Jurkat, Clone E6-1 (cell line): ENCODE data around the gene CATSPERZ. TPM values are rescaled to one million over a fixed set of nuclear protein-coding genes. Genes with fewer than 3 reads are reported as not detected.
A peak's percentile ranks its signal among the peaks of the same experiment; 100 is the strongest.

Experiments
- DNase-seq: peaks from one replicate; pipeline ENCODE4 v3.0.0-alpha.2; 2011; ENCODE audit warnings: low read depth, low spot score
- H3K4me3 ChIP-seq: 2 replicates; pipeline ENCODE4 v1.5.1; 2011; ENCODE audit warnings: mild to moderate bottlenecking, low read length, control low read depth, moderate library complexity
- polyA plus RNA-seq: library from polyadenylated mRNA; unstranded; fragments of >200 nt; gene quantifications from one replicate; pipeline ENCODE4 v1.2.1, GENCODE V29; 2012; ENCODE audit warnings: missing spikeins; ENCODE audit not compliant: insufficient read length, insufficient read depth

Gene CATSPERZ
- polyA plus RNA-seq: not detected

GRCh38 chr11:64299847-64300648, at the start of gene CATSPERZ:
Gene CATSPERZ (plus strand): TSS chr11:64300358. CDS start chr11:64300411, 53 bp downstream.
- DNase-seq: no peak
- no peak within 1 kb of the TSS for H3K4me3 ChIP-seq

- DNase-seq: no peak
Observed at GRCh38 chr11:64250415-64251015, 49.6 kb upstream of the CATSPERZ start.

GRCh38 chr11:64251016-64251752, 49.0 kb upstream of the CATSPERZ start, which contains the start of gene PLCB3:
Gene PLCB3 (plus strand): TSS chr11:64251530. CDS start chr11:64251650, 120 bp downstream.
- DNase-seq: no peak
- peak within 1 kb of the TSS; percentile 60 for H3K4me3 ChIP-seq

More at GRCh38 chr11:64250415-64251015, 49.6 kb upstream of the CATSPERZ start:
- peak overlapping the region; percentile 60 for H3K4me3 ChIP-seq

- DNase-seq: no peak
- peak overlapping the region; percentile 59 for H3K4me3 ChIP-seq
Observed at GRCh38 chr11:64251753-64252002, 48.5 kb upstream of the CATSPERZ start.

GRCh38 chr11:64252003-64252872, 47.9 kb upstream of the CATSPERZ start:
- H3K4me3 ChIP-seq: peak overlapping the region; percentile 59
- no peak for DNase-seq

GRCh38 chr11:64253043-64253442, 47.1 kb upstream of the CATSPERZ start:
- no peak for DNase-seq
- no peak overlapping the region for H3K4me3 ChIP-seq

- no peak for DNase-seq
- H3K4me3 ChIP-seq: no peak overlapping the region
Observed at GRCh38 chr11:64253481-64253880, 46.7 kb upstream of the CATSPERZ start.

- H3K4me3 ChIP-seq: no peak overlapping the region
- DNase-seq: no peak
Observed at GRCh38 chr11:64254326-64254725, 45.8 kb upstream of the CATSPERZ start.

- DNase-seq: no peak
- no peak overlapping the region for H3K4me3 ChIP-seq
Observed at GRCh38 chr11:64255135-64256128, 44.7 kb upstream of the CATSPERZ start.

GRCh38 chr11:64256300-64256699, 43.9 kb upstream of the CATSPERZ start:
- no peak overlapping the region for H3K4me3 ChIP-seq

GRCh38 chr11:64258356-64258755, 41.8 kb upstream of the CATSPERZ start:
- DNase-seq: no peak
- no peak overlapping the region for H3K4me3 ChIP-seq

More at GRCh38 chr11:64256300-64256699, 43.9 kb upstream of the CATSPERZ start:
- no peak for DNase-seq

GRCh38 chr11:64258946-64259532, 41.1 kb upstream of the CATSPERZ start:
- no peak for DNase-seq
- no peak overlapping the region for H3K4me3 ChIP-seq

- no peak for DNase-seq
- no peak overlapping the region for H3K4me3 ChIP-seq
Observed at GRCh38 chr11:64259533-64260067, 40.6 kb upstream of the CATSPERZ start.

GRCh38 chr11:64260147-64260708, 39.9 kb upstream of the CATSPERZ start:
- no peak for DNase-seq
- no peak overlapping the region for H3K4me3 ChIP-seq

GRCh38 chr11:64261556-64262080, 38.5 kb upstream of the CATSPERZ start:
- H3K4me3 ChIP-seq: no peak overlapping the region
- DNase-seq: no peak

- no peak for DNase-seq
Observed at GRCh38 chr11:64262271-64263002, 37.7 kb upstream of the CATSPERZ start.

More at GRCh38 chr11:64262271-64263002, 37.7 kb upstream of the CATSPERZ start:
- H3K4me3 ChIP-seq: no peak overlapping the region
